Natural killer cell (primary cell): ENCODE data around the gene TPST1. TPM values are rescaled to one million over a fixed set of nuclear protein-coding genes. Genes with fewer than 3 reads are reported as not detected.

Experiments
- ATAC-seq, 3 donors: fragments of 150-1000 bp in 2 of 3; fragments of 200-7000 bp in 1 of 3; cut with Tn5 transposase; 1 replicate in 1 of 3; 2 replicates in 2 of 3; pipeline ENCODE4 v1.10.0; 2021; ENCODE audit warnings: mild to moderate bottlenecking in 2 of 3, moderate library complexity in 2 of 3
- DNase-seq, 2 donors: peaks; one replicate each; pipeline versions ENCODE4 v3.0.0 to v3.0.0-alpha.2; 2013 to 2021; ENCODE audit warnings: mixed read lengths in 1 of 2
- H3K27ac ChIP-seq: one replicate; pipeline ENCODE4 v1.5.1; 2013; ENCODE audit warnings: mild to moderate bottlenecking, low read length
- H3K27me3 ChIP-seq: one replicate; pipeline ENCODE4 v1.6.1; 2013; ENCODE audit warnings: low read length; ENCODE audit not compliant: control insufficient read depth, insufficient read depth
- H3K36me3 ChIP-seq: one replicate; pipeline ENCODE4 v1.6.1; 2013; ENCODE audit warnings: low read length; ENCODE audit not compliant: control insufficient read depth, insufficient read depth
- H3K4me1 ChIP-seq: one replicate; pipeline ENCODE4 v1.6.1; 2013; ENCODE audit warnings: low read length; ENCODE audit not compliant: control insufficient read depth, insufficient read depth
- H3K4me3 ChIP-seq: one replicate; pipeline ENCODE4 v1.5.1; 2013; ENCODE audit warnings: low read length
- H3K9me3 ChIP-seq: one replicate; pipeline ENCODE4 v1.6.1; 2013; ENCODE audit warnings: low read length; ENCODE audit not compliant: control insufficient read depth, insufficient read depth
- H3K27ac Mint-ChIP-seq, 2 donors: one replicate each; pipeline ENCODE4 v1.8.0; 2022; ENCODE audit warnings: mild to moderate bottlenecking in 2 of 2, mixed read lengths in 2 of 2, moderate library complexity in 1 of 2
- H3K27me3 Mint-ChIP-seq, 2 donors: one replicate each; pipeline ENCODE4 v1.8.0; 2022; ENCODE audit warnings: low read depth in 2 of 2, mixed read lengths in 2 of 2
- H3K36me3 Mint-ChIP-seq: one replicate; pipeline ENCODE4 v1.8.0; 2022; ENCODE audit warnings: mixed read lengths
- H3K4me1 Mint-ChIP-seq, 2 donors: one replicate each; pipeline ENCODE4 v1.8.0; 2022; ENCODE audit warnings: mixed read lengths in 2 of 2
- H3K4me3 Mint-ChIP-seq: one replicate; pipeline ENCODE4 v1.8.0; 2022; ENCODE audit warnings: mild to moderate bottlenecking, moderate library complexity, mixed read lengths
- H3K9me3 Mint-ChIP-seq, 2 donors: one replicate each; pipeline ENCODE4 v1.8.0; 2022; ENCODE audit warnings: mixed read lengths in 2 of 2
- CTCF ChIP-seq: fragments of 200-600 bp; IDR thresholded peaks from one replicate; pipeline ENCODE4 v1.8.0; 2022; ENCODE audit warnings: antibody characterized with exemption
- whole genome bisulfite sequencing: methylation state at CpG from one replicate; pipeline ENCODE4 v1.1.7; 2013; ENCODE audit warnings: missing lambda C conversion rate; ENCODE audit not compliant: insufficient coverage; 5-methylcytosine and 5-hydroxymethylcytosine counted together
- intact Hi-C: fragments of 100-400 bp; cut with micrococcal nuclease; formaldehyde crosslinking; loops from one replicate; pipeline ENCODE4 v1.14.2; 2022
- total RNA-seq, 4 donors: library from RNA; stranded (reverse); fragments of 120-200 nt in 1 of 4; gene quantifications; one replicate each; pipeline versions ENCODE4 v1.2.3 to v1.2.4, GENCODE V29; 2013 to 2022

Gene TPST1
- total RNA-seq, 3 donors from 2014 or later (not counting 1 experiment from before 2014, with no cell fraction given) = 10.4 to 17.3 (median 14.3) TPM

- peaks cover 0 to 5% of the 10 kb centered on the region in 2 donors for H3K4me1 Mint-ChIP-seq
- intact Hi-C loops = no loop called here
- ATAC-seq (no peak), DNase-seq (no peak)
- H3K4me3 ChIP-seq = no peak overlapping the region
- no peaks in the 10 kb centered on the region for H3K4me1 ChIP-seq
- H3K9me3 Mint-ChIP-seq = no peaks in the 10 kb centered on the region
- WGBS = 80% methylated on average over 1 of the region's 1 CpG
- no peak overlapping the region for H3K4me3 Mint-ChIP-seq
- no peaks in the 10 kb centered on the region for H3K36me3 Mint-ChIP-seq
- H3K9me3 ChIP-seq = no peaks in the 10 kb centered on the region
- no peaks in the 10 kb centered on the region for H3K36me3 ChIP-seq
- H3K27ac Mint-ChIP-seq = no peak overlapping the region
- H3K27me3 ChIP-seq = no peaks in the 10 kb centered on the region
- no peaks in the 10 kb centered on the region for H3K27me3 Mint-ChIP-seq
- H3K27ac ChIP-seq = no peak overlapping the region
- TF ChIP-seq CTCF = no peak
Observed at GRCh38 chr7:66239467-66239856, 34.3 kb downstream of the TPST1 start.

- DNase-seq = no peak
- H3K27me3 Mint-ChIP-seq = no peaks in the 10 kb centered on the region
- Histone ChIP-seq H3K27me3 (no peaks in the 10 kb centered on the region), H3K36me3 (no peaks in the 10 kb centered on the region), H3K9me3 (no peaks in the 10 kb centered on the region), H3K27ac (no peak overlapping the region), H3K4me3 (no peak overlapping the region), H3K4me1 (no peaks in the 10 kb centered on the region)
- TF ChIP-seq CTCF = no peak
- H3K4me3 Mint-ChIP-seq = no peak overlapping the region
- H3K36me3 Mint-ChIP-seq = no peaks in the 10 kb centered on the region
- H3K9me3 Mint-ChIP-seq = no peaks in the 10 kb centered on the region
- no peak overlapping the region for H3K27ac Mint-ChIP-seq
- intact Hi-C loops = no loop called here
- H3K4me1 Mint-ChIP-seq = no peaks in the 10 kb centered on the region
- WGBS = 82% methylated on average over 2 of the region's 2 CpGs
- no peak for ATAC-seq
Observed at GRCh38 chr7:66245008-66245407, 39.9 kb downstream of the TPST1 start.

GRCh38 chr7:66246554-66247171 is 41.5 kb downstream of the TPST1 start:
- Mint-ChIP-seq H3K4me1 (no peaks in the 10 kb centered on the region), H3K9me3 (no peaks in the 10 kb centered on the region), H3K27me3 (no peaks in the 10 kb centered on the region), H3K4me3 (no peak overlapping the region), H3K36me3 (no peaks in the 10 kb centered on the region), H3K27ac (no peak overlapping the region)
- intact Hi-C loops = no loop called here
- Histone ChIP-seq H3K9me3 (no peaks in the 10 kb centered on the region), H3K36me3 (no peaks in the 10 kb centered on the region), H3K4me3 (no peak overlapping the region), H3K27me3 (no peaks in the 10 kb centered on the region), H3K27ac (no peak overlapping the region), H3K4me1 (no peaks in the 10 kb centered on the region)
- no peak for ATAC-seq
- no peak for TF ChIP-seq CTCF
- WGBS = 95% methylated on average over 2 of the region's 2 CpGs
- no peak for DNase-seq
